Measurements from ENCODE around the gene MCC.

The MCC gene

GRCh38 chr5:113246361-113246870, 241.8 kb downstream of the MCC start:
- no peak for DNase-seq (ENCODE audit: low read depth in 3 of 3)

GRCh38 chr5:113245427-113246225, 242.6 kb downstream of the MCC start:
- DNase-seq (ENCODE audit: low read depth in 3 of 3), result no peak

- DNase-seq (ENCODE audit: low read depth in 3 of 3), result no peak
Observed at GRCh38 chr5:113244966-113245365, 243.3 kb downstream of the MCC start.

GRCh38 chr5:113243349-113243664, 244.9 kb downstream of the MCC start:
- no peak for DNase-seq (ENCODE audit: low read depth in 3 of 3)

- DNase-seq (ENCODE audit: low read depth in 3 of 3), result no peak
Observed at GRCh38 chr5:113242481-113243348, 245.5 kb downstream of the MCC start.

GRCh38 chr5:113240951-113241726, 247.1 kb downstream of the MCC start:
- DNase-seq (ENCODE audit: low read depth in 3 of 3), result no peak

- DNase-seq (ENCODE audit: low read depth in 3 of 3), result no peak
Observed at GRCh38 chr5:113240032-113240431, 248.2 kb downstream of the MCC start.

- no peak for DNase-seq (ENCODE audit: low read depth in 3 of 3)
Observed at GRCh38 chr5:113237893-113238292, 250.4 kb downstream of the MCC start.

- no peak for DNase-seq (ENCODE audit: low read depth in 3 of 3)
Observed at GRCh38 chr5:113236536-113237288, 251.5 kb downstream of the MCC start.

- no peak for DNase-seq (ENCODE audit: low read depth in 3 of 3)
Observed at GRCh38 chr5:113235884-113236283, 252.4 kb downstream of the MCC start.

- no peak for DNase-seq (ENCODE audit: low read depth in 3 of 3)
Observed at GRCh38 chr5:113234546-113234945, 253.7 kb downstream of the MCC start.

- DNase-seq (ENCODE audit: low read depth in 3 of 3), result no peak
Observed at GRCh38 chr5:113233606-113234005, 254.6 kb downstream of the MCC start.

- no peak for DNase-seq (ENCODE audit: low read depth in 3 of 3)
Observed at GRCh38 chr5:113232667-113233066, 255.6 kb downstream of the MCC start.

GRCh38 chr5:113232221-113232620, 256.0 kb downstream of the MCC start:
- no peak for DNase-seq (ENCODE audit: low read depth in 3 of 3)

GRCh38 chr5:113231653-113232000, 256.6 kb downstream of the MCC start:
- DNase-seq (ENCODE audit: low read depth in 3 of 3), result no peak

- no peak for DNase-seq (ENCODE audit: low read depth in 3 of 3)
Observed at GRCh38 chr5:113230711-113231652, 257.3 kb downstream of the MCC start.

- no peak for DNase-seq (ENCODE audit: low read depth in 3 of 3)
Observed at GRCh38 chr5:113227798-113228197, 260.5 kb downstream of the MCC start.

GRCh38 chr5:113226116-113226736, 262.0 kb downstream of the MCC start:
- no peak for DNase-seq (ENCODE audit: low read depth in 3 of 3)

- DNase-seq (ENCODE audit: low read depth in 3 of 3), result no peak
Observed at GRCh38 chr5:113225259-113225658, 263.0 kb downstream of the MCC start.

GRCh38 chr5:113224605-113225065, 263.6 kb downstream of the MCC start:
- DNase-seq (ENCODE audit: low read depth in 3 of 3), result no peak
